Activated CD8-positive, alpha-beta T cell treated with anti-CD3 and anti-CD28 coated beads for 36 hours (primary cell): ENCODE data around the gene CASKIN1. TPM values are rescaled to one million over a fixed set of nuclear protein-coding genes. Genes with fewer than 3 reads are reported as not detected.

Experiments
- ATAC-seq: fragments of 200-7000 bp; cut with Tn5 transposase; one replicate; pipeline ENCODE4 v1.10.0; 2021; ENCODE audit warnings: mild to moderate bottlenecking, moderate library complexity
- CTCF ChIA-PET: fragments of 350-600 bp; sonication (Branson Sonifier 250); formaldehyde crosslinking; loops from one replicate; lab custom pipeline; 2021; ENCODE audit warnings: antibody characterized with exemption; lab: Charles Lee
- POLR2A ChIA-PET: fragments of 350-600 bp; sonication (Branson Sonifier 250); formaldehyde crosslinking; loops from one replicate; lab custom pipeline; 2021; ENCODE audit warnings: antibody characterized with exemption; lab: Charles Lee
- DNase-seq: peaks from one replicate; pipeline ENCODE4 v3.0.0-alpha.2; 2020
- H3K27ac Mint-ChIP-seq: one replicate; pipeline ENCODE4 v1.8.0; 2021; ENCODE audit warnings: mild to moderate bottlenecking, mixed read lengths
- H3K27me3 Mint-ChIP-seq: one replicate; pipeline ENCODE4 v1.8.0; 2021; ENCODE audit warnings: mixed read lengths
- H3K36me3 Mint-ChIP-seq: one replicate; pipeline ENCODE4 v1.8.0; 2021; ENCODE audit warnings: low read depth, mixed read lengths
- H3K4me1 Mint-ChIP-seq: one replicate; pipeline ENCODE4 v1.8.0; 2021; ENCODE audit warnings: low read depth, mixed read lengths
- H3K4me3 Mint-ChIP-seq: one replicate; pipeline ENCODE4 v1.8.0; 2021; ENCODE audit warnings: mild to moderate bottlenecking, moderate library complexity, mixed read lengths
- H3K9me3 Mint-ChIP-seq: one replicate; pipeline ENCODE4 v1.8.0; 2021; ENCODE audit warnings: mixed read lengths
- intact Hi-C: fragments of 100-400 bp; cut with micrococcal nuclease; formaldehyde crosslinking; loops from one replicate; pipeline ENCODE4 v1.10.0; 2022
- total RNA-seq, 2 experiments: library from RNA; stranded (reverse); gene quantifications; one replicate each; pipeline ENCODE4 v1.2.3, GENCODE V29; 2021
- TF ChIP-seq, protein P1 (sequence below): fragments of 200-600 bp; IDR thresholded peaks from one replicate; pipeline ENCODE4 v1.8.0; 2022; ENCODE audit warnings: antibody characterized with exemption, mild to moderate bottlenecking

The CASKIN1 gene
- total RNA-seq, 2 experiments from 2014 or later = 4.4 to 7.2 TPM

DNA sequence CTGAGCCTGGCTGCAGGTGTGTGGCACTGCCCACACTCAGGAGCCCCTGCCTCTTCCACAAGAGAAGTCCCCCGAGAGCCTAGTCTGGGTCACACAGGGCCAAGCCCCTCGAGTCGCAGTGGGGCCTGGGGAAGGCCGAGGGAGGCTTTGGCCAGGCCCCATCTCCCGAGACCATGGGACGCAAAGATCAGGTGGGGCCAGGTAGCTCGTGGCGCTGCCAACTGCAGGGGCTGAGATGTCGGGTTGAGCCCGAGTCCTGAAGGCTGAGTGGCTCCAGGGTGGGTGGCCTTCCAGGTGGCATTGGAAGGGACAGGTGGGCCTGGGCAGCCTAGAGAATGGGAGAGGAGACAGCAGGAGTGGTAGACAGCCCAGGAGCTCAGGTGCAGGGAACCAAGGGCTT lies 34.5 kb downstream of the CASKIN1 start:
- Mint-ChIP-seq H3K9me3 (no peaks in the 10 kb centered on the region), H3K4me1 (peaks cover 13% of the 10 kb centered on the region), H3K36me3 (peaks cover 8% of the 10 kb centered on the region), H3K4me3 (no peak overlapping the region), H3K27ac (no peak overlapping the region), H3K27me3 (no peaks in the 10 kb centered on the region)
- DNase-seq (no peak), ATAC-seq (no peak)
- intact Hi-C loops = no loop called here
- TF ChIP-seq, protein P1, sequence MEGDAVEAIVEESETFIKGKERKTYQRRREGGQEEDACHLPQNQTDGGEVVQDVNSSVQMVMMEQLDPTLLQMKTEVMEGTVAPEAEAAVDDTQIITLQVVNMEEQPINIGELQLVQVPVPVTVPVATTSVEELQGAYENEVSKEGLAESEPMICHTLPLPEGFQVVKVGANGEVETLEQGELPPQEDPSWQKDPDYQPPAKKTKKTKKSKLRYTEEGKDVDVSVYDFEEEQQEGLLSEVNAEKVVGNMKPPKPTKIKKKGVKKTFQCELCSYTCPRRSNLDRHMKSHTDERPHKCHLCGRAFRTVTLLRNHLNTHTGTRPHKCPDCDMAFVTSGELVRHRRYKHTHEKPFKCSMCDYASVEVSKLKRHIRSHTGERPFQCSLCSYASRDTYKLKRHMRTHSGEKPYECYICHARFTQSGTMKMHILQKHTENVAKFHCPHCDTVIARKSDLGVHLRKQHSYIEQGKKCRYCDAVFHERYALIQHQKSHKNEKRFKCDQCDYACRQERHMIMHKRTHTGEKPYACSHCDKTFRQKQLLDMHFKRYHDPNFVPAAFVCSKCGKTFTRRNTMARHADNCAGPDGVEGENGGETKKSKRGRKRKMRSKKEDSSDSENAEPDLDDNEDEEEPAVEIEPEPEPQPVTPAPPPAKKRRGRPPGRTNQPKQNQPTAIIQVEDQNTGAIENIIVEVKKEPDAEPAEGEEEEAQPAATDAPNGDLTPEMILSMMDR = no peak
- ChIA-PET CTCF (no interaction called here), POLR2A (interaction anchor here (1.1 to 1.7 kb wide), 5 partner anchors 9 to 49 kb away, joined by 3 to 4 read pairs (median 4); partner anchors contain the start of gene BRICD5)

DNA sequence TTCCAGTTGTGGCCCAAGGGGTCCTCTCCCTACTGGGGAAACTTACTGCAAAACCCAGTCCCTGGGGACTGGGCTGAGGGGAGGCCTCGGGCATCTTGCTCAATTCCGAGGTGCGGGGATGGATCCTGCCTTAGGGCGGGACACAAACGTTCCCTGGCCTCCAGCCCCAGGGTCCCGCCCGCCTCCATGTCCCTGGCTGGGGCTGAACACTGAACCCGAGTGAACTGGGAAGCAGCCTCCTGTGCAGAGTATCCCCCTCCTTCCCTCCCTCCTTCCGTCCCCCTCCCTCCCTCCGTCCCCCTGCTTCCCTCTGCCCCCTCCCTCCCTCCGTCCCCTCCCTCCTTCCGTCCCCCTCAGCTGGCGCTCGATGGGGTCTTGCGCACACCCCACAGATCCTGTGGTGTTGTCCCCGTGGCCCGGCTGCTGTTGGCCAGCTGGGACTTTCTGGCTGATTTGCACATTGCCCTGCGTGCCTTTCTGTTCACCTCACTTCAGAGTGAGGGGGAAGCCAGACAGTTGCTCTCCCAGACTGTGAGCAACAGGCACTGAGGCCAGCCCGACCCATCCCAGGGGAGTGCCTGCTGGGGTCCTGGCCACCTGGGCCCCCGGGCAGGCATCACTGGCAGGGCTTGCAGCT lies 35.4 kb downstream of the CASKIN1 start:
- Mint-ChIP-seq H3K4me3 (no peak overlapping the region), H3K4me1 (peaks cover 19% of the 10 kb centered on the region), H3K27ac (peak overlapping the region; percentile 30), H3K9me3 (no peaks in the 10 kb centered on the region), H3K36me3 (peaks cover 9% of the 10 kb centered on the region), H3K27me3 (no peaks in the 10 kb centered on the region)
- CTCF ChIA-PET = no interaction called here
- intact Hi-C loops = no loop called here
- POLR2A ChIA-PET = interaction anchor here (1.7 kb wide), 1 partner anchor 50 kb away, joined by 4 read pairs; the partner anchor contains the start of gene BRICD5
- TF ChIP-seq, protein P1 = no peak
- no peak for ATAC-seq
- no peak for DNase-seq

DNA sequence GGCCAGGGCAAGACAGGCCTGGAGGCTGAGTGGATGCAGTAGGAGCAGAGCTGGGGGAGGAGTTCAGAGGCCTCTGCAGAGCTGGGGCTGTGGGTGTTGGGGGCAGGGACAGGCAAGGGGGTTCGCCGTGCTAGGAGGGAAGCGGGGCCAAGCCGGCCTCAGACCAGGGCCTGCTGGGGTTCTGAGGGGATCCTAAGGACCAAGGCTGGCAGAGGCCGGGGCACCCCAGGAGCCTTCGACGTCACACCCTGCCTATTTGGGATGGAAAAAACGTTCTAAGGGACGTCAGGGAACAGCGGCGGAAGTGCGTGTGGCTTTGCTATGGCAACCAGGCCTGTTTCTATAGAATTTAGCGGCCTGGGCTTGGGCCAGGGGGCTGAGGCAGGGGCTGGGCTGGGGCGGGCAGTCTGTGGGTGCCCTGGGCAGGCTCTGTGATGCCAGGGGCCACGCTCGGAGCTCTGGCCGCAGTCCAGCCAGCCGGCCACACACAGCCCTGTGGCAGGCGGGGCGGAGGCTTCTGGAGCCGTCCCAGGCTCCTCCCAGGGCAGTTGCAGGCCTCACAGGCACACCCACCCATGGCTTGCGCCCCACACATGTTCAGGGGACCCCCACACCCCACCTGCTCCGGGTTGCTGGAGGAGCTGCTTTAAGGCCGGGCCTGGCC lies 37.1 kb downstream of the CASKIN1 start:
- intact Hi-C loops = no loop called here
- TF ChIP-seq, protein P1 = no peak
- Mint-ChIP-seq H3K9me3 (no peaks in the 10 kb centered on the region), H3K4me1 (peaks cover 19% of the 10 kb centered on the region), H3K4me3 (no peak overlapping the region), H3K27me3 (no peaks in the 10 kb centered on the region), H3K27ac (no peak overlapping the region), H3K36me3 (peaks cover 16% of the 10 kb centered on the region)
- POLR2A ChIA-PET = interaction anchor here (0.6 to 0.7 kb wide), 3 partner anchors 12 to 976 kb away, joined by 3 read pairs; no protein-coding TSS in a partner anchor
- DNase-seq = no peak
- no peak for ATAC-seq
- CTCF ChIA-PET = no interaction called here

DNA sequence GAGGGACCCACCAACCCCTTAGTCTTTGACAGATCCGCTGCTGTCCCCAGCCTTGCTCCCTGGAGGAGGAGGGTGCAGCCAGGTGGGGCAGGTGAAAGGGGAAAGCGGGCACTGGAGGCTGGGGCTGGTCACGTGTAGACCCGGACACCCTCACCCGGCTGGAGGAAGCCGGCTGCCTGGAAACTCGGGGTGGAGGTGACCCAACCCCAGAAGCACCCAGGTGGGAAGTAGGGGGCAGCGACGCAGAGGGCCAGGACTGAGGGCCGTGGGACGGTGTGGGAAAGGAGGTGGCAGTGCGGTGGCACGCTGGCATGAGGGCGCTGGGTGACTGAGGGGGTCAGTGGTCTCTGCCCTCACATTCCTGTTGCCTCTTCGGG lies 38.2 kb downstream of the CASKIN1 start:
- ChIA-PET CTCF (no interaction called here), POLR2A (interaction anchor here (7.3 kb wide), 1 partner anchor 50 kb away, joined by 95 read pairs; the partner anchor contains the start of genes BRICD5 and MLST8)
- Mint-ChIP-seq H3K27me3 (no peaks in the 10 kb centered on the region), H3K9me3 (no peaks in the 10 kb centered on the region), H3K4me3 (no peak overlapping the region), H3K4me1 (peaks cover 22% of the 10 kb centered on the region), H3K27ac (no peak overlapping the region), H3K36me3 (peaks cover 27% of the 10 kb centered on the region)
- DNase-seq (no peak), ATAC-seq (no peak)
- TF ChIP-seq, protein P1 = no peak
- intact Hi-C loops = no loop called here
